GOT3 (cell line): ENCODE results near the gene FAH.

Source experiments
- DNase-seq: peaks from one replicate; lab custom pipeline; 2025; ENCODE audit warnings: mixed read lengths; lab: John Stamatoyannopoulos, UW

The FAH gene

GRCh38 chr15:80173022-80173759 is 20.4 kb downstream of the FAH start:
- DNase-seq: no peak

- DNase-seq: no peak
Measured at GRCh38 chr15:80174017-80174746, 21.4 kb downstream of the FAH start.

GRCh38 chr15:80175436-80175835 is 22.6 kb downstream of the FAH start:
- no peak for DNase-seq

GRCh38 chr15:80176443-80176842 is 23.6 kb downstream of the FAH start:
- no peak for DNase-seq

GRCh38 chr15:80177156-80177555 is 24.4 kb downstream of the FAH start:
- DNase-seq: no peak

GRCh38 chr15:80179025-80179759 is 26.4 kb downstream of the FAH start:
- no peak for DNase-seq

- DNase-seq: no peak
Measured at GRCh38 chr15:80179935-80180334, 27.1 kb downstream of the FAH start.

GRCh38 chr15:80180468-80180867 is 27.7 kb downstream of the FAH start:
- no peak for DNase-seq

GRCh38 chr15:80180986-80181385 is 28.2 kb downstream of the FAH start:
- DNase-seq: no peak

- no peak for DNase-seq
Measured at GRCh38 chr15:80182611-80183261, 29.9 kb downstream of the FAH start.

GRCh38 chr15:80183306-80183705 is 30.5 kb downstream of the FAH start:
- no peak for DNase-seq

- DNase-seq: no peak
Measured at GRCh38 chr15:80183886-80184285, 31.1 kb downstream of the FAH start.

GRCh38 chr15:80184554-80184953 is 31.8 kb downstream of the FAH start:
- DNase-seq: no peak

- no peak for DNase-seq
Measured at GRCh38 chr15:80185152-80185551, 32.4 kb downstream of the FAH start.

- no peak for DNase-seq
Measured at GRCh38 chr15:80186066-80186465, 33.3 kb downstream of the FAH start.

GRCh38 chr15:80186597-80186996 is 33.8 kb downstream of the FAH start:
- DNase-seq: no peak

- DNase-seq: no peak
Measured at GRCh38 chr15:80188251-80188650, 35.5 kb downstream of the FAH start.

- DNase-seq: no peak
Measured at GRCh38 chr15:80191198-80191597, 38.4 kb downstream of the FAH start.

GRCh38 chr15:80191897-80192595 is 39.2 kb downstream of the FAH start:
- DNase-seq: no peak

- DNase-seq: no peak
Measured at GRCh38 chr15:80194186-80194585, 41.4 kb downstream of the FAH start.

GRCh38 chr15:80194914-80195313 is 42.1 kb downstream of the FAH start:
- no peak for DNase-seq

GRCh38 chr15:80199366-80199765 is 46.6 kb downstream of the FAH start:
- DNase-seq: no peak
